ENCODE measurements around the gene EFCAB9.
"Not testable (repeated sequence)": the region's sequence is repeated elsewhere in the genome, so short reads cannot be mapped to it uniquely, and the experiment has no call there.

EFCAB9 gene

DNA sequence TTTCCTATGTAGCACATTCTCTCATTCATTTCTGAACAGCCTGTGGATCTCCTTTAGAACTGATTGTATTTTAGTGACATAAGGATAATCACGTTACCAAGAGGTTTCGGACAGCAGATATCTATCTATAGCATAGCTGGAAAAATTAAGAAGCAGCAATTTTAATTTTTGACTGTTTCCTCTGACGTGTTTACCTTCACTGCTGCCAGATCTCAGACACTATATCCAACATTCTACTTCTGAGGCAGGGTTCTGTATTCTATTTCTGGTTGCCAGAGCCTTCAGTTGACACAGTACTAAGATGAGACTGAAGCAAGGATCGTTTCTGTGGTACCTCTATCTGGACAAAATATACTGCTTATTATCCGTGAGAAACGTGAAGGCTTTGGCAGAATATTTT lies at the start of gene EFCAB9:
TSS of gene EFCAB9 (plus strand) at position 301 of the 400 bp plus-strand sequence. CDS start at position 302, 1 bp downstream.
- DNase-seq (ENCODE audit: low spot score) = no peak

DNA sequence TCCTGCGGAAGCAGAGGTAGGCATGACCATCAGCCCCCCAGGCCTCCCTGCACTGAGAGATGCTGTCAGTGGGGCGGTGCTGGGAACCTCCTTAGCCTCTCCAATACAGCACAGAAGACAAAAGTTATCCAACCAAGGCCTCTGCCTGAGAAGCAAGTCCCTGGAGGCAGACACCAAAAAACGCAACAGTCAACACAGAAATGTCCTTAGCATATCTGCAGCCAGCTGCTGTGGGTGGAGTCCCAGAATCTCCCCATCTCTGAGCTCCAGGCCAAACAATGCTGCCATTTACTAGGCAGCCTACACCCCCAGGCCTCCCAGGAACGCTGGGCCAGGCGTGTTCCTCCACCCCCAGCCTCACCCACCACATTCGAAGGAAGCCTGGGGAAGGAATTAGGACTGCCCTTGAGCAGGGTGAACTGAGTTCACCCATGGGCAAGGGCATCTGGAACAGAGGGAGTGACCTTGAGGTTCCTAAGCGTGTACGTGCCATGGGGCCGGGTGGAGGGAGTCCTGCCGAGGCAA lies 49.6 kb upstream of the EFCAB9 start:
- peak; percentile 88 for DNase-seq (ENCODE audit: low spot score)

DNA sequence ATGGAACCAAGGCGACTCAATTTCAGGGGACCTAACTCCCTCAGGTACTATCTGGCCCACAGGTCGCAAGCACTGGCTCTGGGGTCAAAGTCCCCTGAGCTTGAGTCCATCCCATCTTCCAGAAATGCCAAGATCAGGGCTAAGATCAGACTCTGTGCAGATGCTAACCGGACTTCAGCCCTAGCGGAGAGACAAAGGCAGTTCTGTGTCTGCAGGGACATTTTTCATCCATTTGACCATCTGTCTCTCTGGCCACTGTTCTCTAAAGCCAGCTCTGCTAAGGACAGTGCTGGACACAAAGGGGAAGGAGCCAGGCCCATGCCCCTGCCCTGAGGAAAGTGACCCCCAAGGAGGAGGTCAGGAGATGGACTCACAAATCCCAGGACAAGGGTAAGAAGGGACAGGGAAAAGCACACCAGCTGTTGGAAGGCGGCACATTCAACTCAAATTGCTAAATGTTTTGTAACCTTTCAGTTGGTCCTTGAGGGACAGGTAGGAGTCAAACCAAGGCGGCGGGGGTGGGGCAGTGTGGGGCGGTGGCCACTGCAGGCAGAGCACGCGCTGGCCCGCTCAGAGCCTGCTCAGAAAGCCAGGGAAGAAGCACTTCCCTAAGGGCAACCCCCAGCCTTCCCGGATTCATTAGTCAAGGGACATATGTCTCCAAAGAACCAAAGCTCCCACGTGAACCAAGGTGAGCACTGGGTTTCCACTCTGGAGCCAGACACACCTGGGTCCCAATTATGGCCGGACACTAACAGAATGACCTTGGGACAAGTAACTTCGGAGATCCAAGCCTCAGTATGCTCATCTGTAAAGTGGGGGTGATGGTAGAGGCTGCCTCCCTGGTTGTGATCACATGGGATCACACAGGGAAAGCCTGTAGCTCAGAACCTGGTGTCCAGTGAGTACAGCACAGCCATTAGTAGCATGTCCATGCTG lies 48.8 kb upstream of the EFCAB9 start:
- peak; percentile 88 for DNase-seq (ENCODE audit: low spot score)

DNA sequence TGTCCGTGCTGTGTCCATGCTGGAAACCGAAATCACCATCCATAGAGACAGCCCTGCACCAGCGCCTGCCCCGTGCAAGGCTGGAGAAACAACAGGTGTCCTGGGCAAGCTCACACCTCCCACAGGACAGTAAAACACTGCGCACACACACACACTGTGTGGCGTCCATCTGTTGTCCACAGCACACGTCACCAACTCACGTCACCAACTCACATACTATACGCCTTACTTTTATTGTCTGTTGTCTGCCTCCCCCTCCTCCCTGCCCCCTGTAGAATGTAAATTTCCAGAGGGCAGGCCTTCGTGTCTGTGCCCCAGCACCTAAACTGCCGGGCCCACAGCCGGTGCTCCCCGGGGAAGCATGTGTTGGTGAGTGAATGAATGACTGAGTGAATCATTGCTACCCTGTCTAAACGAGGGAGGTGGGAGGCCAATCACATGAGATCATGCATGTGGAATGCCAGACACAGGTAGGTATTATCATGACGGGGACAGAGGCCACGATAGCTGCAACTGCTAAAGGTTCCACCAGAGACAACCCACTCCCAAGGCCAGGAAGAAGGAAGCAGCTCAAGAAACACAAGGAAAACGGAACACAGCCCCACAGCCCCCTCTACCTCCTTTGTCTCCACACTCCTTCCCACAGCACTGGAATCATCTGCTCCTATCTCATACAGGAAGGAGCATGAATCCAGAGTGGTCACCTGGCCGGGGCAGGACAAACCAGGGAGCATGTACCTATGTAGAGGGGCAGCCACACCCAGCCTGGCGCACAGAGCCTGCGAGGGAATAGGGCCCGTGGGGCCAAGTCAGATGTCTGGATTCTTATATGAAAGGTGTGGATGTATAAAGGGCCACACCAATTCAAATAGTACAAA lies 47.9 kb upstream of the EFCAB9 start:
- DNase-seq (ENCODE audit: low spot score) = no peak

DNA sequence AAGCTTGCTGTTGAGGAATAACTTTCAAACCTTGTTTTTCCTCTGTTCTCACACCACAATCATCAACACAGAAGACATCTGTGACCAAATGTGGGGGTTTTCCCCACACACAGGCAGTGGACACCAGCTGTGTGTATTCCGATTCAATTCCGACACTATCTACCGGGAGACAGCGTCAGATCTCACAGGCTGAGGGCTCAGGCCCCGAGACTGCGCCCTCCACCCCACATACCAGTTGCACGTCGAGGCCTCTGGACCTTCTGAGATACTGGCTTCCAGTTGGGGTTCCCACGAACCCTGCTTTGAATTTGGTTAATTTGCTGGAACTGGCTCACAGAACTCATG lies 47.3 kb upstream of the EFCAB9 start:
- DNase-seq (ENCODE audit: low spot score) = peak; percentile 57

DNA sequence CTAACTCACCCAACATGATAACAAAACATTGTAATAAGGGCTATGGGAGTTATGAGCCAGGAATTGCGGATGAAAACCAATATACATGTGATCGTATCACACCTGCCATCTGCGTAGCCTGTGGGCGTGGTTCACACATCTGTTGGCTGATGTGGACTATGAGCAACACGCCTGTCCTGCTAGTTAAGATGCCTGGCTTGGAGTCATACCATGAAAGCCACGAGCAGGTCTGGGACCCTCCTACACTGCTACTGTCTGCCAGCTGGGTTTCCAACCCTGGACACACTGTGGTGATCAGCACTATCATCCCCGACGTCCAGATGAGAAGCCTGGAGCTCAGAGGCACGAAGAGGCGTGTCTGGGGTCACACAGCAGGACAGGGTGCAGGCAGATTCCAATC lies 46.1 kb upstream of the EFCAB9 start:
- DNase-seq (ENCODE audit: low spot score) = no peak

DNA sequence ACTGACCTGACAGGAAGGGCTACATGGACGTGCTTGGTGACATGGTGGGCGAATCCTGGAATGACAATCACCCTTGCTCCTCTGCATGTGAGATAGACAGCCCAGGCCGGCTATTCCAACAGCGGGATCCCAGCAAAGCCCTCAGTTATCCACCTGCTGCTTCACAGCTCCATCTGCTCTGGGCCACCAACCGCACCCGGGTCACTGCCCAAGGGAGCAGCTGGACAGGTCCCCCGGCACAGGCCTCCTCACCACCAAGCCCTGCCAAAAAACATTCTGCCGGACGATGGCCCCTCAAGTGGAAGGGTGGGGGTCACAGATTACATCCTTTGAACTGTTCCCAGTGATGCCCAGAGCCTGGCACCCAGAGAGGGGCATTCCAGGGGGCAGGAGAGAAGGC lies 45.6 kb upstream of the EFCAB9 start:
- DNase-seq (ENCODE audit: low spot score) = no peak

DNA sequence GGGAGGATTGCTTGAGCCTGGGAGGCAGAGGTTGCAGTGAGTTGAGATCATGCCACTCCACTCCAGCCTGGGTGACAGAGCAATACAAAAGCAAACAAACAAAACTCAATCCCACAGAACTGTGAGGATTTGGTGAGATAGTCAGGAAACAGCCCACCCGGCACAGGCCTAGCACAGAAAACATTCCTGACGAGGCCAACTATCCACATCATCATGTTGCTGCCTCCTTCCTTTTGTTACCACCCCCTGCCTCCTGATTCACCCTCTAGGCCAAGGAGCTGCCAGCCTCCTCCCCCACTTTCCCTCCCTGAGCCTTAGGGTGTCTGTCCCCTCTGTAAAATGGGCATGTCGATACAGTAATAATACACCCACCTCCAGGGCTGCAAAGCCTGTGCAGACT lies 44.9 kb upstream of the EFCAB9 start:
- DNase-seq (ENCODE audit: low spot score) = no peak

DNA sequence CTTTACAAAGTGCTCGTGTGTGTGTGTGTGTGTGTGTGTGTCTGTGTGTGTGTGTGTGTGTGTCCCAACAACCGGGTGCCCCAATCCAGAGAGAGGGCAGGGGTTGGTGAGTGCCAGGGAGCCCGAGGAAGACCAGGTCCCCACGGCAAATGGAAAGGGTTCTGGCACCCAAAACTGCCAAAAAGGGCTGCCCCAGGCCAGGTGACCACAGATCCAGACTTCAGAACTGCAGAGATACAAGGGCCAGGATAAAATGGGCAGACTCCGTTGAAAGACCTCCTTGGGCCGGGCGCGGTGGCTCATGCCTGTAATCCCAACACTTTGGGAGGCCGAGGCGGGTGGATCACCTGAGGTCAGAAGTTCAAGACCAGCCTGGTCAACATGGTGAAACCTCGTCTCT lies 44.5 kb upstream of the EFCAB9 start:
- DNase-seq (ENCODE audit: low spot score) = not testable (repeated sequence)

DNA sequence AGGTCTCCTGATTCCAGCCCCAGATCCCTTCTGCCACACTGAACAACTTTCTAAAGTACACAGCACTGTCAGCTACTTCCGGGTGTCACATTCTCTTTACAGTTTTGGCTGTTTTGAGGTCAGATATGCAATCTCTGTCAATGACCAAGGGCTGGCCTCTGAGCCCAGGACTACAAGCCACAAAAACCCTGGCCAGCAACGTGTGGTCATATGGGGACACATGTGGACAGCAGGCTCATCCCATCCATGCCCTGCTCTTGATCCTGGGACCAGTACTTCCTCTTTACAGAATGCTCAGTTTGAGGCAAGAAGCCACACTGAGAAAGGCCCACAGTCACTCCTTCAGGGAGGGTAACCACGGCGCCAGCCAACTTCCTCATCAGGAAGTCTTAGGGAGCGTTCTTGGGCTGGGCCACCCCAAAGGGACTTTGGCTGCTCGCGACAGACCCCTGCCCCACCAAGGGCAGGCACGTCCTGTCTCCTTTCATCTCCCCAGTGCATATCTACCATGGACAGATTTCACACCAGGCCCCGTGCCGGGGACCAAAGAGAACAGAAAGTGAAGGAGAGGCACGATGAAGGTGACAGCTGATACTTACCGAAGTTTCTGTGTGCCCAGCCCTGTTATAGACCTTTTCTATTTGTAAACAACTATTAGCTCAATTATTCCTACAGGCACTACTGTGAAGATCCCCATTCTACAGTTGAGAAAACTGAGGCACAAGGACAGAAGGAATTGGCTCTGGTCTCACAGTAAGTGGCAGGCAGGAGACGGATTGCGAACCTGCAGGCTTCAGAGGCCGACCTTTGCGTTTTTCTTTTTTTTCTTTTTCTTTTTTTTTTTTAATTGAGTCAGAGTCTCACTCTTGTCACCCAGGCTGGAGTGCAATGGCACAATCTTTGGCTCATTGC lies 43.2 kb upstream of the EFCAB9 start:
- DNase-seq (ENCODE audit: low spot score) = peak; percentile 83

DNA sequence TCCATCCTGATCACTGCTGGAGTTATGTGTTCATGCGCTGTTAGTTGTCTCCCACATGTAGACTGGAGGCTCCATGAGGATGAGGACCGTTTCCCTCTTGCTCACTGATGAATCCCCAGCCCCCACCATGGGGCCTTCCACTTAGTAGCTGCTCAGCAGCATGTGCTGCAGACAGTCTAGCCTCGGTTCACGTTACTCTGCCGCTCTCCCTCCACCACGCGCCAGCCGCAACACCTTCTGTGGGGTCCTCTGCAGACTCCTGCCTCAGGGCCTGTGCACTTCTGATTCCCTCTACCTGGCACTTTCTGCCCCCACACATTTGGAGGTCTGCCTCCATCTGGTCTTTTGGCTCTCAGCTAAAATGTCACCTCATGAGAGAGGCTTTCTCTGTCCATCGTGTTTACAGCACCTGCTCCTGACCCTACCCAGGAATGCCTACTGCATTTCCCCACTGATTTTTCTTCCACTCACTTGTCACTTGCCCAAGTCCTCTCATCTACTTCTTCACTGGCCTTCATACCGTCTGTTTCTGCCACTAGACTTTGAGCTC lies 42.2 kb upstream of the EFCAB9 start:
- DNase-seq (ENCODE audit: low spot score) = no peak

DNA sequence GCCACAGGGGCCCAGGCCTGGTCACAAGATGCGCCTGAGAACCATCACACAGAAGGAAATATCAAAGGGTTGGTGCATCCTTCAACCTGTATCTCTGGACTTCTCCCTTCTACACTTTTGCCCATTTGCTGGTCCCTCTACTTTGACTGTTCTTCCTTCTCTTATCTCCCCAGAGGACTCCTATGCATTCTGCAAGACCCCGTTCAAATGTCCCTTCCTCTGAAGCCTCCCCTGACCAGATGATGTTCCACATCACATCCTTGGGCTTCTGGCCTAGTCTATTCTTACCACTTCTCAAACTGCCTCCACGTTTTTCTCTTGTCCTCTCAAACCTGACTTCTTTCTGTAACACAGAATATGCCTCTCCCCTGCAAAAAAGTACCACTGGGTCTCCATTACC lies 40.3 kb upstream of the EFCAB9 start:
- no peak for DNase-seq (ENCODE audit: low spot score)

DNA sequence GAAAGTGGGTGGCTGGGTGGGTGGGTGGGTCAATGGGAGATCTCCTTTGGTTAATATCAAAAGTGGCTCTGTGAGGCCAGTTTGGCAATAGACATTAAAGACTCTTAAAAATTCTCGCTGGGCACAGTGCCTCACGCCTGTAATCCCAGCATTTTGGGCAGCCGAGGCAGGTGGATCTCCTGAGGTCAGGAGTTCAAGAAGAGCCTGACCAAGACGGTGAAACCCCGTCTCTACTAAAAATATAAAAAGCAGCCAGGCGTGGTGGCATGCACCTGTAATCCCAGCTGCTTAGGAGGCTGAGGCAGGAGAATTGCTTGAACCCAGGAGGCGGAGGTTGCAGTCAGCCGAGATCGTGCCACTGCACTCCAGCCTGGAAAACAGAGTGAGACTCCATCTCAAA lies 38.9 kb upstream of the EFCAB9 start:
- not testable (repeated sequence) for DNase-seq (ENCODE audit: low spot score)

DNA sequence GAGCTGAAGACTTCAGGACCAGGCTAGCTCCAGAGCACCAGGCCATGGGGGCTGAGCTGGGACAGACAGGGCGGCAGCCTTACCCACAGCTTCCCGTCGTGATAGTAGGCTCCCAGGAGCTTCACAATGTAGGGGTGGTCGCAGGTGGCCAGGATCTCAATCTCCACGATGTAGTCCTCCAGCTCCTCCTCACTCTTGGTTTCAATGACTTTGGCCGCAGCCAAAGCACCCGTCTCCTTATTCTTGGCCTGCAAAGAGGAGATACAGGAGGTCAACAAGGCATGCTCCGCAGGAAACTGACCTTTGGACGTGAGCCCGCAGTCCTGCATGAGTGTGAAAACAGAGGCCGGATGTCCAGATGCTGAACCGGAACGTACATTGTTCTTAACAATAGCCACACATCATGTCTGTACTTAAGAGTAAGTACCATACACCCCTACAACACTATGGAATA lies 37.4 kb upstream of the EFCAB9 start:
- no peak for DNase-seq (ENCODE audit: low spot score)

DNA sequence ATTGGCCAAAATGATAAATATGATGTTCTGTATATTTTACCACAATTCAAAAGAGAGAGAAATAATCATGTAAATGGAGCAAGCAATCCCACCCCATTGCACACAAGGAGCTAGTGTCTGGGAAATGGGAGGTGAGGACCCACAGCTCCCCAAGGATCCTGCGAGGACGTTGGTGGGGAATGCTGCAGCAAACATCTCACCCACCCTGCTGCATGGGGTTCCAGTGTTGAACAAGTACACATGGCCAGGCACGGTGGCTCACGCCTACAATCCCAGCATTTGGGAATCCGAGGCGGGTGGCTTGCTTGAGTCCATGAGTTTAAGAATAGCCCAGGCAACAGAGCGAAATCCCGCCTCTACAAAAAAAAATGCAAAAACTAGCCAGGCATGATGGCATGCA lies 35.0 kb upstream of the EFCAB9 start:
- no peak for DNase-seq (ENCODE audit: low spot score)

DNA sequence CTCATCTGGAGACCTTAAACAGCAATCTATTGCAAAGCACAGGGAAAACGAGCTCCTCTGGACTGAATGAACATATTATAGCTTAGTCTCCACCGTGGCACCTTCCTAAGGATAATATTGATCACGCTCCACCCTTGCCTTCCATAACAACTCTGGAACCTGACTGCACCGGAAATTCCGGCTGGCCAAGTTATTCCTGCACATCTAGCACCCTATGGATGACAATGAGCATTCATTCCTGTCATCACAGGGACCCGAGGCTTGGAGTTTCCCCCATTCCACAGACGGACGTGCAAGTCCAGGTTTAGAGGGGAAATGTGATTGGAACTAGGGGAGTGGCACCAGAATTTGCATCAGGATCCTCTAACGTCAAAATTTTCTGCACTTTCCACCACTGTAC lies 33.5 kb upstream of the EFCAB9 start:
- no peak for DNase-seq (ENCODE audit: low spot score)

DNA sequence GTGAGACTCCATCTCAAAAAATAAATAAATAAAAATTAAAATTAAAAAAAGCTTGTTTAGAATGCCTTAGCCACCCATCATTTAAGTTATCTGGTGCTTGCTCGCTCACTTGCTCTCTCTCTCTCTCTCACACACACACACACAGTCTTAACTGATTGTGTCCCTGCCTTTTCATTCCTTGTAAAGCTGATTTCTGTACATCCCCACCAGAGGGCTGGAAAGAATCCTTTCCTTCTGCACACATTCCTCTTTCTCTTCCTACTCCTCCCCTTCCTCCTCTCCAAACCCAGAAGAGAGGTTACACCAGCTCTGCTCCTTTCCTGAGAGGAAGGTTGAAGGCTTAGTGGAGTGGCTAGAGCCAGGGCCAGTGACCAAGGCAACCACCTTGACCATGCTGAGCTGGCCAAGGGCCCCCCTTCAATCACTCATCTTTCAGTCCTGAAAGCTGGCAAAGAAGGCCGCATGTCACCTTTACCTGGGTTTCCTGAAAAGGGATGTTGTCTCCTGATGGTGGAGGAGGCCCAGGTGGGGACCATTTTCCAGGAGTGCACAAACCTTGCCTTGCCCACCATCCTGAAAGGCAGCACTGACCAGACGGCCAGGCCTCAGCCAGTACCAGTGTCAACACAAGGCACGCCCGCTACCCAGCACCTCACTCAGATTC lies 31.5 kb upstream of the EFCAB9 start:
- DNase-seq (ENCODE audit: low spot score) = no peak

DNA sequence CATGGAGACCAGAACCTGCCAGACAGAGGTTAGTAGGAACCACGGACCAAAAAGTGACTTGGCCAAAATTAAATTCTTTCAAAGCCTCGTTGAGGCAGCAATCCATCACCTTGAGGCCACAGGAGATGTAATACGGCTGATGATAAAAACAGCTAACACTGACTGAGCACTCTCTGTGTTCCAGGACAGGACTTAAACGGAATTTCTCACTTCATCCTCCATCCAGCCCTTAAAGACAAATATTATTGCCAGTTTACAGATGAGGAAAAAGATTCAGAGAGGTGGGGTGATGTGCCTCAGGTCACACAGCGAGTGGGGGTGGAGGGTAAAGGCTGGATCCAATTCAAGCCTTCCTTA lies 31.0 kb upstream of the EFCAB9 start:
- DNase-seq (ENCODE audit: low spot score) = no peak

DNA sequence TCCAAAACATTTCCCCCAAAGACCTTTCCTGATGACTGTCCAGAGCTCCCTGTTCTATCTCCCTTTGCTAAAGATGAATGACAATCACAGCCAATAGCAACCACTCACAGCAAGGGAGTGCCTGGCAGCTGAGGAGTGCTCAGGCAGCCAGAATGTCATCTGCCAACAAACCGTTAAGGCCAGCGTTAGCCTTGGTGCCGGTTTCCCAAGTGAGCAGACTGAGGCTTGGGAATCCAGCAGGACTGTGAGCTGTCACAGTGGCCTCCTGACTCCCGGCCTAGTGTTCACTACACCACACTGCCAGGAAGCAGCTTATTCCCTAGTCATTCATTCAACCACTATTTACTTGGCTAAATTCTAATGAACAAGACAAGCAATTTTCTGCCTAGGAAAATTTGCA lies 30.6 kb upstream of the EFCAB9 start:
- peak; percentile 77 for DNase-seq (ENCODE audit: low spot score)

DNA sequence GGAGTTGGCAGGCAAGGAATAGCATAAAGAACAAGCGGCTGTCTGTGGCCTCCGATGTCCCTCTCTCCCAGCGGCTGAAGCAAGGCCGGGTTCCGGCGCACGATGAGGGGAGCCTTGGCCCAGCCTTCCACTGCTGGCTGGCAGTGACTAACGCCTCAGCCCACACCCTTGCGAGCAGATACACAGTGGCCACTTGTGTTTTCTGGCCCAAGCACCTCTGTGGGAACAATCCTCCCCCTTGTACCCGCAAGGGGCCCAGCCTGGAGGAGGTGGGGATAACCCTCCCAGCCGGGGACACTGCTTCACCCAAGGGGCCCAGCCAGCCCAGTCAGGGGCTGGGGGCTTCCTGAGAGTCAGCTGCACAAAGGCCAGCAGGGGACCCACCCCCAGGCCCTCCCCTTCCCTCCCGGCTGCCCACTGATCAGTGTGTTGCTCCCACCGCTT lies 29.2 kb upstream of the EFCAB9 start:
- peak; percentile 83 for DNase-seq (ENCODE audit: low spot score)

DNA sequence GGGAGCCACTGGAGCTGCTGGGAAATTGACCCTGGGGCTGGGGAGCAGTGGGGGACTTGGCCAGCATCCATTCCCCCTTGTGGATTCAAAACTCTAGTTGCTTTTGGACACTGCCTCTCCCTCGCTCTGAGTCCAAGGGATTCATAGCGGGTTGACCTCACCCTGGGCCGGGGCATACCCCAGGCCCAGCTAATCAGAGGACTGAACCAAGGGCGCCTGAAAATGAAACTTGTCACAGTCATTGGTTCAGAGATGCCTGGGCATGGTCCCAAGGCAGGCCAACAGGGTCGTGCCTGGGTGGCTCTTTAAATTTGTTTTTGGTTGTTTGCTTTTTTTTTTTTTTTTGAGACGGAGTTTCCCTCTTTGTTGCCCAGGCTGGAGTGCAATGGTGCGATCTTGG lies 28.5 kb upstream of the EFCAB9 start:
- no peak for DNase-seq (ENCODE audit: low spot score)

All from pons (tissue), 1 donor.